Uterus (tissue), 4 donors: ENCODE results near the gene KRT222. TPM values are rescaled to one million over a fixed set of nuclear protein-coding genes. Genes with fewer than 3 reads are reported as not detected.
A peak's percentile ranks its signal among the peaks of the same experiment; 100 is the strongest.

ENCODE experiments used
- DNase-seq, 2 donors: peaks; one replicate each; pipeline ENCODE4 v3.0.0-alpha.2; 2019 to 2020
- H3K27ac ChIP-seq, 2 donors: fragments of 200-600 bp; sonication (generic); 1 replicate in 1 of 2; 2 replicates in 1 of 2; pipeline ENCODE4 v1.5.1; 2016 to 2018
- H3K27me3 ChIP-seq, 2 donors: fragments of 200-600 bp; sonication (generic); one replicate each; pipeline ENCODE4 v1.5.1; 2018 to 2019; ENCODE audit warnings: control low read depth in 1 of 2
- H3K36me3 ChIP-seq, 2 donors: fragments of 200-600 bp; sonication (generic); one replicate each; pipeline ENCODE4 v1.5.1; 2019; ENCODE audit warnings: control low read depth in 1 of 2
- H3K4me1 ChIP-seq, 2 donors: fragments of 200-600 bp; sonication (generic); one replicate each; pipeline ENCODE4 v1.5.1; 2018 to 2019; ENCODE audit warnings: control low read depth in 1 of 2
- H3K4me3 ChIP-seq, 2 donors: fragments of 200-600 bp; sonication (generic); 1 replicate in 1 of 2; 2 replicates in 1 of 2; pipeline ENCODE4 v1.5.1; 2018 to 2019; ENCODE audit warnings: mild to moderate bottlenecking in 1 of 2
- H3K9me3 ChIP-seq, 2 donors: fragments of 200-600 bp; sonication (generic); one replicate each; pipeline ENCODE4 v1.5.1; 2019; ENCODE audit warnings: control low read depth in 1 of 2
- CTCF ChIP-seq, 4 experiments: fragments of 200-600 bp in 2 of 4; fragments of 450-650 bp in 2 of 4; sonication (generic) in 2 of 4; IDR thresholded peaks; one replicate each; pipeline ENCODE4 v1.5.1; 2016 to 2019; ENCODE audit warnings: antibody characterized with exemption in 4 of 4, mild to moderate bottlenecking in 2 of 4, moderate library complexity in 1 of 4
- POLR2A ChIP-seq, 2 donors: fragments of 450-650 bp; IDR thresholded peaks; one replicate each; pipeline ENCODE4 v1.6.1; 2016; ENCODE audit warnings: antibody characterized with exemption in 2 of 2, mild to moderate bottlenecking in 1 of 2, moderate library complexity in 1 of 2
- intact Hi-C: fragments of 100-400 bp; cut with DNase I; formaldehyde crosslinking; loops from one replicate; pipeline ENCODE4 v1.15.1; 2023; ENCODE audit warnings: low total_unique reads
- total RNA-seq, 4 donors: library from RNA; depleted of rRNA in 3 of 4; stranded (reverse); fragments of >200 nt in 3 of 4; gene quantifications; one replicate each; pipeline versions ENCODE4 v1.1.0 to v1.2.4, GENCODE V29; 2014 to 2023
- donor health status: DM: yes; HTN: yes; CAD: no.

Gene KRT222
- total RNA-seq, 4 donors from 2014 or later, result 1.6 to 4.2 (median 2.6) TPM; not detected in 1

- Histone ChIP-seq H3K36me3 (no peaks in the 10 kb centered on the region), H3K27me3 (no peaks in the 10 kb centered on the region), H3K27ac (no peak overlapping the region), H3K4me1 (no peaks in the 10 kb centered on the region), H3K9me3 (no peaks in the 10 kb centered on the region), H3K4me3 (no peak overlapping the region)
- intact Hi-C loops, result no loop called here
- TF ChIP-seq POLR2A (IDR thresholded peaks at IDR 0.05), result no peak
- no peak for TF ChIP-seq CTCF (IDR thresholded peaks at IDR 0.05)
- no peak for DNase-seq
Measured at GRCh38 chr17:40702271-40702670, 37.3 kb upstream of the KRT222 start.

- peak; percentile 27 to 31 for DNase-seq
- no peaks in the 10 kb centered on the region for H3K36me3 ChIP-seq
- TF ChIP-seq CTCF (IDR thresholded peaks at IDR 0.05) (no peak), POLR2A (IDR thresholded peaks at IDR 0.05) (no peak)
- H3K4me1 ChIP-seq, result no peaks in the 10 kb centered on the region
- no peaks in the 10 kb centered on the region for H3K27me3 ChIP-seq
- no peaks in the 10 kb centered on the region for H3K9me3 ChIP-seq
- peak overlapping the region; percentile 26 to 38 for H3K27ac ChIP-seq
- intact Hi-C loops, result no loop called here
- no peak overlapping the region for H3K4me3 ChIP-seq
Measured at GRCh38 chr17:40699853-40700252, 34.9 kb upstream of the KRT222 start.

DNA sequence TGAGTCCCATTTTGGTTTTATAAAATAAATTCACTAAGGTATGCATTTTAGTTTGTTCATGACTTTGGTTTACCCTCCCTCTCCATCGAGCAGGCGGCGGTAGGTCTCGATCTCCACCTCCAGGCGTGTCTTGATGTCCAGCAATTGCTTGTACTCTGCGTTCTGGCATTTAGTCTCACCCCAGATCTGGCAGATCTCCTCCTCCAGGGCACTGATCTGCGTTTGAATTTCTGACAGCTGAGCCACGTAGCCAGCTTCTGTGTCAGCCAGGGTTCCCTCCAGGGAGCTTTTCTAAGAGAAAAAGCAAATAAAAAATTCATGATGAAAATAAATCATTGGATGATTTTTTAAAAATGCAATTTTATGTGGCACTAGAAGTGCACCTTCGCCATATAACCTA is 34.4 kb upstream of the KRT222 start:
- H3K4me1 ChIP-seq, result no peaks in the 10 kb centered on the region
- intact Hi-C loops, result no loop called here
- no peaks in the 10 kb centered on the region for H3K27me3 ChIP-seq
- H3K4me3 ChIP-seq, result no peak overlapping the region
- H3K27ac ChIP-seq, result peak overlapping the region; percentile 1 to 30
- H3K36me3 ChIP-seq, result no peaks in the 10 kb centered on the region
- DNase-seq, result peak; percentile 46 to 61
- no peaks in the 10 kb centered on the region for H3K9me3 ChIP-seq
- TF ChIP-seq CTCF (IDR thresholded peaks at IDR 0.05) (no peak), POLR2A (IDR thresholded peaks at IDR 0.05) (no peak)

GRCh38 chr17:40697297-40697696 is 32.3 kb upstream of the KRT222 start:
- intact Hi-C loops, result no loop called here

DNA sequence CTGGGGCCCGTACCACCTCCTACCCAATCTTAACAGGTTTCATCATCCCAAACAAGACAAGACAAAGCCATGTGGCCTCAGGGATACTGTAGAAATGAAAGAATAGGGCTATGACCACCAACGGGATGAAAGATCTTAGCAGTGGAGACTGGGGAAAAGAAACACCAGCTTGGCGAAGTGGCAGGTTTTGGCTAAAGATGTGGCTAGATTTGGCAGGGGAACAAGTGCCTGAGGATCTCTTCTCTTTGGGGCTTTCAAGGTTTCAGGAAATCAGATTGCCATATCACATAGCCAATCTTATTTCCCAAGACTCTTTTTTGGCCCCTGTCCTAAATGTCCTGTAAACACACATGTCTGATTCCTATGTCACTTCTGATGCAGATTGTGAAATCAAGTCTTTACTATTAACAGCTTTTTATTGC is 31.7 kb upstream of the KRT222 start:
- DNase-seq, result no peak
- Histone ChIP-seq H3K36me3 (no peaks in the 10 kb centered on the region), H3K9me3 (no peaks in the 10 kb centered on the region), H3K4me1 (no peaks in the 10 kb centered on the region), H3K4me3 (no peak overlapping the region), H3K27me3 (no peaks in the 10 kb centered on the region), H3K27ac (no peak overlapping the region)
- TF ChIP-seq POLR2A (IDR thresholded peaks at IDR 0.05), result no peak
- no peak for TF ChIP-seq CTCF (IDR thresholded peaks at IDR 0.05)
- intact Hi-C loops, result no loop called here

More at GRCh38 chr17:40697297-40697696, 32.3 kb upstream of the KRT222 start:
- TF ChIP-seq POLR2A (IDR thresholded peaks at IDR 0.05) (no peak), CTCF (IDR thresholded peaks at IDR 0.05) (no peak)
- DNase-seq, result no peak
- no peak overlapping the region for H3K4me3 ChIP-seq
- no peaks in the 10 kb centered on the region for H3K36me3 ChIP-seq
- no peaks in the 10 kb centered on the region for H3K27me3 ChIP-seq
- H3K9me3 ChIP-seq, result no peaks in the 10 kb centered on the region
- H3K4me1 ChIP-seq, result no peaks in the 10 kb centered on the region
- H3K27ac ChIP-seq, result no peak overlapping the region
